ENCODE data around the gene GALNT1.
"Not testable (repeated sequence)": the region's sequence is repeated elsewhere in the genome, so short reads cannot be mapped to it uniquely, and the experiment has no call there.

GALNT1 gene

DNA sequence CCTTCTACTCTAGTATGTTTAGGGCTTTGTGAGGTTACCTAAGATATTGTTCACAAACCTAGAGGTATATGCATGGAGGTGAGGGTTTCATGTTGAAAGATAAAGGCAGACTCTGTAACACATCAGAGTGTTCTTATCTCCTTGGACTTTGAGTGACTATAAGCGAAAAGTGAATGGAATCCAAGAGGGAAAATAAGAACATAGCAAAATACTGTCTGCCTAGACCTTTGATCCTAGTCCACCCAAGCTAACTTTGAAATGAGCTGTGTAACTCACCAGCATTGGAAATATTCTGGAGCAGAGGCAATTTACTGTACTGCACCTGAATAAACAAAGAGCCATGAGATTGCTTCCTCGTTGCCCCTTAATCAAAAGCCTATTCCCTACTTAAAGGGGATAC, 28.2 kb upstream of the GALNT1 start:
- Histone ChIP-seq H3K79me2 (ENCODE audit: control insufficient read depth, low read length) (no peaks in the 10 kb centered on the region), H3K4me2 (ENCODE audit: low read length) (no peak overlapping the region), H3K27ac (ENCODE audit: low read depth, low read length) (no peak overlapping the region), H3K9me3 (ENCODE audit: control insufficient read depth, insufficient read depth, low read length) (no peaks in the 10 kb centered on the region), H4K20me1 (ENCODE audit: control insufficient read depth, insufficient read depth, low read depth, low read length) (no peaks in the 10 kb centered on the region), H3K9me2 (replicated peaks; ENCODE audit: control insufficient read depth, low read length) (no peaks in the 10 kb centered on the region), H3K27me3 (ENCODE audit: control insufficient read depth, low read length) (no peaks in the 10 kb centered on the region), H3F3A (ENCODE audit: control insufficient read depth, insufficient read depth) (no peaks in the 10 kb centered on the region), H3K36me3 (ENCODE audit: control insufficient read depth, low read length) (no peaks in the 10 kb centered on the region), H3K4me3 (ENCODE audit: low read length) (no peak overlapping the region), H3K4me1 (ENCODE audit: control insufficient read depth, low read length) (no peaks in the 10 kb centered on the region)
- TF ChIP-seq EZH2phosphoT487 (IDR thresholded peaks at IDR 0.05; ENCODE audit: borderline replicate concordance, low read length): no peak
- TF ChIP-seq, protein P1, sequence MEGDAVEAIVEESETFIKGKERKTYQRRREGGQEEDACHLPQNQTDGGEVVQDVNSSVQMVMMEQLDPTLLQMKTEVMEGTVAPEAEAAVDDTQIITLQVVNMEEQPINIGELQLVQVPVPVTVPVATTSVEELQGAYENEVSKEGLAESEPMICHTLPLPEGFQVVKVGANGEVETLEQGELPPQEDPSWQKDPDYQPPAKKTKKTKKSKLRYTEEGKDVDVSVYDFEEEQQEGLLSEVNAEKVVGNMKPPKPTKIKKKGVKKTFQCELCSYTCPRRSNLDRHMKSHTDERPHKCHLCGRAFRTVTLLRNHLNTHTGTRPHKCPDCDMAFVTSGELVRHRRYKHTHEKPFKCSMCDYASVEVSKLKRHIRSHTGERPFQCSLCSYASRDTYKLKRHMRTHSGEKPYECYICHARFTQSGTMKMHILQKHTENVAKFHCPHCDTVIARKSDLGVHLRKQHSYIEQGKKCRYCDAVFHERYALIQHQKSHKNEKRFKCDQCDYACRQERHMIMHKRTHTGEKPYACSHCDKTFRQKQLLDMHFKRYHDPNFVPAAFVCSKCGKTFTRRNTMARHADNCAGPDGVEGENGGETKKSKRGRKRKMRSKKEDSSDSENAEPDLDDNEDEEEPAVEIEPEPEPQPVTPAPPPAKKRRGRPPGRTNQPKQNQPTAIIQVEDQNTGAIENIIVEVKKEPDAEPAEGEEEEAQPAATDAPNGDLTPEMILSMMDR (IDR thresholded peaks at IDR 0.05; ENCODE audit: low read depth, low read length, poor library complexity, severe bottlenecking): no peak

DNA sequence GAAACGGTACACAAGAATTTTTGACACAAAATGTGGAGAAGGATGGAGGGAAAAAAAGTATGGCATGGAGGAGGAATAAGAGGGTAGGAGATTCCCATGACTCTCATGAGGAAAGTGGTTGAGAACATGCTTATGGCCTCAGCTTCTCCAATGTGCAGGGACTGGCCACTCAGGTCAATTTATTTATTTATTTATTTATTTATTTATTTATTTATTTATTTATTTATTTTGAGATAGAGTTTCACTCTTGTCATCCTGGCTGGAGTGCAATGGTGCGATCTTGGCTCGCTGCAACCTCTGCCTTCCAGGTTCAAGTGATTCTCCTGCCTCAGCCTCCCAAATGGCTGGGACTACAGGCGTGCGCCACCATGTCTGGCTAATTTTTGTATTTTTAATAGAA, 26.0 kb upstream of the GALNT1 start:
- not testable (repeated sequence) for H3K4me2 ChIP-seq (ENCODE audit: low read length); H4K20me1 ChIP-seq (ENCODE audit: control insufficient read depth, insufficient read depth, low read depth, low read length); H3K9me3 ChIP-seq (ENCODE audit: control insufficient read depth, insufficient read depth, low read length); H3F3A ChIP-seq (ENCODE audit: control insufficient read depth, insufficient read depth); H3K9me2 ChIP-seq (replicated peaks; ENCODE audit: control insufficient read depth, low read length); H3K27me3 ChIP-seq (ENCODE audit: control insufficient read depth, low read length); H3K4me3 ChIP-seq (ENCODE audit: low read length); H3K36me3 ChIP-seq (ENCODE audit: control insufficient read depth, low read length); H3K4me1 ChIP-seq (ENCODE audit: control insufficient read depth, low read length); H3K79me2 ChIP-seq (ENCODE audit: control insufficient read depth, low read length); H3K27ac ChIP-seq (ENCODE audit: low read depth, low read length)

DNA sequence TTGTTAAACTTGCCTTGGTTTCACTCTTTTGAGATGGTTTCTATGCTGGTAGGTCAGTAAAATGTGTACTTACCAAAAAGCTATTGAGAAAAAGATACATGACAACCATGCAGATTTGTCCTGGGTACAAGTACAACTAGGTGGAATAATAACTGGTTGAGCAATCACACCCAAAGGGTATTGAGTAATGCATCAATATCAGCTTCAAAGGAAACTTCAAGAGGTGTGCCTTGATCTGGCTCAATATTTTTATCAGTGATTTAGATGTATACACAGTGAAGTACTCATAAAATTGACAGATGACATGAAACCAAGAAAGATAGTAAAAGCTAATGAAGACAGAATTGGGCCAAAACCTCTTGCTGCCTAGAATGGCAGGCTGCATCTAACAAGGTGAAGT, 21.7 kb upstream of the GALNT1 start:
- H3K9me3 ChIP-seq (ENCODE audit: control insufficient read depth, insufficient read depth, low read length): no peaks in the 10 kb centered on the region
- H3K27ac ChIP-seq (ENCODE audit: low read depth, low read length): no peak overlapping the region
- no peak overlapping the region for H3K4me3 ChIP-seq (ENCODE audit: low read length)
- H3K36me3 ChIP-seq (ENCODE audit: control insufficient read depth, low read length): no peaks in the 10 kb centered on the region
- no peaks in the 10 kb centered on the region for H3K9me2 ChIP-seq (replicated peaks; ENCODE audit: control insufficient read depth, low read length)
- no peaks in the 10 kb centered on the region for H3F3A ChIP-seq (ENCODE audit: control insufficient read depth, insufficient read depth)
- H3K4me1 ChIP-seq (ENCODE audit: control insufficient read depth, low read length): peaks cover 5% of the 10 kb centered on the region
- no peaks in the 10 kb centered on the region for H3K79me2 ChIP-seq (ENCODE audit: control insufficient read depth, low read length)
- no peak overlapping the region for H3K4me2 ChIP-seq (ENCODE audit: low read length)
- H3K27me3 ChIP-seq (ENCODE audit: control insufficient read depth, low read length): no peaks in the 10 kb centered on the region
- no peaks in the 10 kb centered on the region for H4K20me1 ChIP-seq (ENCODE audit: control insufficient read depth, insufficient read depth, low read depth, low read length)
- TF ChIP-seq EZH2phosphoT487 (IDR thresholded peaks at IDR 0.05; ENCODE audit: borderline replicate concordance, low read length): no peak
- TF ChIP-seq, protein P1 (IDR thresholded peaks at IDR 0.05; ENCODE audit: low read depth, low read length, poor library complexity, severe bottlenecking): no peak

DNA sequence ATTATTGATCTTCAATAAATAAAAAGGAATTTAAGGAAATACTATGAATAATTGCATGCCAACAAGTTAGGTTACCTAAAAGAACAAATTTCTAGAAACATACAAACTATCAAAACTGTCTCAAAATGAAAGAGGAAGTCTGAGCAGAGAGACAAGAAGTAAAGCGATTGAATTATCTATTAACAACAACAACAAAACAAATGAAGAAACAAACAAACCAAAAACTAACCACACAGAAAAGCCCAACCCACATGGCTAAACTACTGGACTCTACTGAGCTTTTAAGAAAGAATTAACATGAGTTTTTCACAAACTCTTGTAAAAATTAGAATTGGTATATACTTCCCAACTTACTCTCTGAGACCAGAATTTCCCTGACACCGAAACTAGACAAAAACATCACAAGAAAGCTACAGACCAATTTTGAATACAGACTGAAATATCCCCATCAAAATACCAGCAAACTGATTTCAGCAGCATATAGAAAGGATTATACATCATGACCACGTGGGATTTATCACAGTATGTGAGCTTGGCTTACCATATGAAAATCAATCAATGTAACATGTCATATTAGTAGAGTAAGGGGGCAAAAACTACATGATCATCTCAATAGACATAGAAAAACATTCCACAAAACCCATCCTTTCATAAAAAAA, 16.6 kb upstream of the GALNT1 start:
- Histone ChIP-seq H3K4me1 (ENCODE audit: control insufficient read depth, low read length) (peaks cover 7% of the 10 kb centered on the region), H3K4me2 (ENCODE audit: low read length) (0 out of 2 replicates have a peak overlapping the region, but pooled peaks have one; percentile 1), H3K27ac (ENCODE audit: low read depth, low read length) (no peak overlapping the region), H3K4me3 (ENCODE audit: low read length) (no peak overlapping the region), H3K9me2 (replicated peaks; ENCODE audit: control insufficient read depth, low read length) (no peaks in the 10 kb centered on the region), H3F3A (ENCODE audit: control insufficient read depth, insufficient read depth) (no peaks in the 10 kb centered on the region), H3K9me3 (ENCODE audit: control insufficient read depth, insufficient read depth, low read length) (no peaks in the 10 kb centered on the region), H3K27me3 (ENCODE audit: control insufficient read depth, low read length) (no peaks in the 10 kb centered on the region), H4K20me1 (ENCODE audit: control insufficient read depth, insufficient read depth, low read depth, low read length) (no peaks in the 10 kb centered on the region), H3K79me2 (ENCODE audit: control insufficient read depth, low read length) (no peaks in the 10 kb centered on the region), H3K36me3 (ENCODE audit: control insufficient read depth, low read length) (no peaks in the 10 kb centered on the region)
- TF ChIP-seq, protein P1 (IDR thresholded peaks at IDR 0.05; ENCODE audit: low read depth, low read length, poor library complexity, severe bottlenecking): no peak
- no peak for TF ChIP-seq EZH2phosphoT487 (IDR thresholded peaks at IDR 0.05; ENCODE audit: borderline replicate concordance, low read length)
